NT2/D1 (cell line): ENCODE data around the gene FBLN2.

ENCODE experiments used
- SUZ12 ChIP-seq: IDR thresholded peaks from 2 replicates; pipeline ENCODE4 v1.6.1; 2011; ENCODE audit not compliant: insufficient read length, insufficient read depth; ENCODE audit errors: extremely low read depth
- YY1 ChIP-seq: IDR thresholded peaks from 2 replicates; pipeline ENCODE4 v1.6.1; 2011; ENCODE audit not compliant: insufficient read length, insufficient read depth
- ZNF274 ChIP-seq: IDR thresholded peaks from 2 replicates; pipeline ENCODE4 v1.6.1; 2011; ENCODE audit warnings: mild to moderate bottlenecking, low read depth, low read length

- no peak for TF ChIP-seq ZNF274
- TF ChIP-seq YY1 = no peak
- no peak for TF ChIP-seq SUZ12
These were observed 113.4 kb downstream of the FBLN2 start for GRCh38 chr3:13662238-13662847.
